Neural cell (in vitro differentiated cells): ENCODE measurements around the gene ITGA8.

Experiments
- CTCF ChIP-seq: fragments of 450-650 bp; IDR thresholded peaks from 2 replicates; pipeline ENCODE4 v1.5.1; 2014; ENCODE audit warnings: antibody characterized with exemption, mild to moderate bottlenecking, moderate library complexity; ENCODE audit not compliant: poor library complexity, severe bottlenecking
- EP300 ChIP-seq: fragments of 450-650 bp; conservative IDR thresholded peaks from 2 replicates; pipeline ENCODE4 v1.6.1; 2014; ENCODE audit warnings: antibody characterized with exemption, mild to moderate bottlenecking, moderate library complexity; ENCODE audit not compliant: poor library complexity, severe bottlenecking
- EZH2 ChIP-seq: fragments of 200-600, 300-800 bp; shearing (Covaris generic), sonication (generic); IDR thresholded peaks from 2 replicates; pipeline ENCODE4 v1.6.1; 2014; ENCODE audit warnings: antibody characterized with exemption, low read length, borderline replicate concordance, mild to moderate bottlenecking; ENCODE audit not compliant: insufficient read depth, poor library complexity, severe bottlenecking
- POLR2AphosphoS5 ChIP-seq: IDR thresholded peaks from 2 replicates; pipeline ENCODE4 v1.6.1; 2012
- RAD21 ChIP-seq: fragments of 450-650 bp; conservative IDR thresholded peaks from 2 replicates; pipeline ENCODE4 v1.6.1; 2014; ENCODE audit warnings: antibody characterized with exemption, mild to moderate bottlenecking, moderate library complexity

DNA sequence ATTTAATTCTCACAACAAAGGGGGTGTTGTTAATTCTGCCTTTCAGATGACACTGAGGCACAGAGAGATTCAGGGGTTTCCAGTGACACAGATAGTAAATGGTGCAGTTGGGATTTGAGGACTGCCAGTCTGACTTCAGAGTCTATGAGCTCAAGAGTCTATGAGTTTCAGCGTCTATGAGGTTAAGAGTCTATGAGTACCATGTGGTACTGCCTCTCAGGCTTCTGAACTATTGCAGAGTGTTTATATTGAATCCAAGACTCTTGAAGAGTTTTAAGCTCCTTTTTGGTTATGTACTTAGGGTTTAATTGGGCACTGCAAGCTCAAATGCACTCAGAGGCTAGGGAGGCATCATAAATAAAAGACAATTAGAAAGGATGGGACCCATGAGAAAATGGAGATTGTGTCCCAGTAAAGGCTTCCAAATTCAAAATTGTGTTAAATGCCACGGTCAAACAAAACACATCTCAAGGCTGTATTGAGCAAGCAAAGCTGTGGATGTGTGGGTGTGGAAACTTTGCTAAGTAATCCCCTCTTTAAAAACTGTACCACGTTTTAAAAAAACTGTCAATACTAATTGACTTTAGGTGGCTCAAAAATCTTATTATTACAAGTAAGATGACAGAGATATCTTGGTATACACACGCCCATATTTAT lies 224.7 kb downstream of the ITGA8 start:
- no peak for TF ChIP-seq CTCF
- TF ChIP-seq RAD21: no peak
- TF ChIP-seq POLR2AphosphoS5: no peak
- TF ChIP-seq EP300: no peak
- no peak for TF ChIP-seq EZH2
